Right atrium auricular region (tissue), 2 donors: ENCODE data around the gene LDLRAP1. TPM values are rescaled to one million over a fixed set of nuclear protein-coding genes. Genes with fewer than 3 reads are reported as not detected.

Experiments used
- DNase-seq: peaks from one replicate; pipeline ENCODE4 v3.0.0-alpha.2; 2019; ENCODE audit warnings: low spot score
- H3K27ac ChIP-seq, 2 donors: fragments of 200-600 bp; sonication (generic); 1 replicate in 1 of 2; 2 replicates in 1 of 2; pipeline ENCODE4 v1.5.1; 2016 to 2019
- H3K27me3 ChIP-seq, 2 donors: fragments of 200-600 bp; sonication (generic); one replicate each; pipeline versions ENCODE4 v1.5.1 to v1.6.0; 2017 to 2019
- H3K36me3 ChIP-seq: fragments of 200-600 bp; sonication (generic); one replicate; pipeline ENCODE4 v1.5.1; 2016
- H3K4me1 ChIP-seq, 2 donors: fragments of 200-600 bp; sonication (generic); one replicate each; pipeline versions ENCODE4 v1.5.1 to v1.6.0; 2017 to 2019
- H3K4me3 ChIP-seq, 2 donors: fragments of 200-600 bp; sonication (generic); 1 replicate in 1 of 2; 2 replicates in 1 of 2; pipeline ENCODE4 v1.5.1; 2017 to 2019; ENCODE audit warnings: mild to moderate bottlenecking in 1 of 2, moderate library complexity in 1 of 2
- H3K9me3 ChIP-seq, 2 donors: fragments of 200-600 bp; sonication (generic); one replicate each; pipeline ENCODE4 v1.5.1; 2019
- CTCF ChIP-seq, 2 donors: fragments of 200-600 bp; sonication (generic); IDR thresholded peaks; one replicate each; pipeline ENCODE4 v1.5.1; 2019; ENCODE audit warnings: antibody characterized with exemption in 2 of 2
- total RNA-seq, 2 donors: library from RNA; depleted of rRNA; stranded (reverse); fragments of >200 nt; gene quantifications; one replicate each; pipeline ENCODE4 v1.1.0, GENCODE V29; 2016

LDLRAP1 gene
- total RNA-seq, 2 donors from 2014 or later, result 8.9 to 10.1 TPM

- no peak for TF ChIP-seq CTCF (IDR thresholded peaks at IDR 0.05)
- Histone ChIP-seq H3K9me3 (no peaks in the 10 kb centered on the region), H3K4me1 (peaks cover 0 to 59% of the 10 kb centered on the region in 2 donors)
These were observed 11.7 kb downstream of the LDLRAP1 start for GRCh38 chr1:25554886-25555752.

GRCh38 chr1:25555753-25556092 is 12.3 kb downstream of the LDLRAP1 start:
- no peak for DNase-seq
- no peak for TF ChIP-seq CTCF (IDR thresholded peaks at IDR 0.05)
- no peak overlapping the region for H3K27ac ChIP-seq
- H3K4me1 ChIP-seq, result peaks cover 0 to 53% of the 10 kb centered on the region in 2 donors
- H3K4me3 ChIP-seq, result no peak overlapping the region
- H3K36me3 ChIP-seq, result no peaks in the 10 kb centered on the region
- no peaks in the 10 kb centered on the region for H3K27me3 ChIP-seq
- H3K9me3 ChIP-seq, result no peaks in the 10 kb centered on the region

More at GRCh38 chr1:25554886-25555752, 11.7 kb downstream of the LDLRAP1 start:
- no peaks in the 10 kb centered on the region for H3K36me3 ChIP-seq
- DNase-seq, result no peak
- H3K4me3 ChIP-seq, result no peak overlapping the region
- H3K27me3 ChIP-seq, result no peaks in the 10 kb centered on the region
- H3K27ac ChIP-seq, result no peak overlapping the region

- H3K27me3 ChIP-seq, result no peaks in the 10 kb centered on the region
- TF ChIP-seq CTCF (IDR thresholded peaks at IDR 0.05), result no peak
- no peaks in the 10 kb centered on the region for H3K9me3 ChIP-seq
- H3K4me1 ChIP-seq, result peaks cover 0 to 50% of the 10 kb centered on the region in 2 donors
- DNase-seq, result no peak
- no peak overlapping the region for H3K27ac ChIP-seq
- no peak overlapping the region for H3K4me3 ChIP-seq
- H3K36me3 ChIP-seq, result no peaks in the 10 kb centered on the region
These were observed 12.8 kb downstream of the LDLRAP1 start for GRCh38 chr1:25556132-25556670.

- DNase-seq, result no peak
- H3K9me3 ChIP-seq, result no peaks in the 10 kb centered on the region
- no peak overlapping the region for H3K27ac ChIP-seq
- TF ChIP-seq CTCF (IDR thresholded peaks at IDR 0.05), result no peak
- H3K4me1 ChIP-seq, result peaks cover 0 to 50% of the 10 kb centered on the region in 2 donors
- H3K27me3 ChIP-seq, result no peaks in the 10 kb centered on the region
- no peak overlapping the region for H3K4me3 ChIP-seq
- H3K36me3 ChIP-seq, result no peaks in the 10 kb centered on the region
These were observed 13.5 kb downstream of the LDLRAP1 start for GRCh38 chr1:25556791-25557476.

- Histone ChIP-seq H3K4me3 (no peak overlapping the region), H3K9me3 (no peaks in the 10 kb centered on the region), H3K27me3 (no peaks in the 10 kb centered on the region), H3K4me1 (peaks cover 0 to 53% of the 10 kb centered on the region in 2 donors), H3K36me3 (no peaks in the 10 kb centered on the region), H3K27ac (no peak overlapping the region)
- DNase-seq, result no peak
- no peak for TF ChIP-seq CTCF (IDR thresholded peaks at IDR 0.05)
These were observed 14.1 kb downstream of the LDLRAP1 start for GRCh38 chr1:25557543-25557942.
